WTC11 (cell line): ENCODE data around the gene OTOA. TPM values are rescaled to one million over a fixed set of nuclear protein-coding genes. Genes with fewer than 3 reads are reported as not detected.
"Not testable (repeated sequence)": the region's sequence is repeated elsewhere in the genome, so short reads cannot be mapped to it uniquely, and the experiment has no call there.

ENCODE experiments used
- ATAC-seq: fragments of 200-7000 bp; cut with Tn5 transposase; 2 replicates; pipeline ENCODE4 v1.10.0; 2021; ENCODE audit warnings: mild to moderate bottlenecking, moderate library complexity
- CTCF ChIA-PET: fragments of 300-600 bp; sonication (Branson Sonifier 250); formaldehyde crosslinking; loops from one replicate; lab custom pipeline; 2021; ENCODE audit warnings: antibody characterized with exemption; lab: Charles Lee
- POLR2A ChIA-PET: fragments of 350-600 bp; sonication (Branson Sonifier 250); formaldehyde crosslinking; loops from one replicate; lab custom pipeline; 2021; ENCODE audit warnings: antibody characterized with exemption; lab: Charles Lee
- DNase-seq: peaks from one replicate; pipeline ENCODE4 v3.0.0; 2021; ENCODE audit warnings: low spot score
- H3K27ac Mint-ChIP-seq: 2 replicates; pipeline ENCODE4 v1.8.0; 2021; ENCODE audit warnings: mixed read lengths
- H3K27me3 Mint-ChIP-seq: 2 replicates; pipeline ENCODE4 v1.8.0; 2021; ENCODE audit warnings: low read depth, mild to moderate bottlenecking, moderate library complexity, mixed read lengths
- H3K36me3 Mint-ChIP-seq: 2 replicates; pipeline ENCODE4 v1.8.0; 2021; ENCODE audit warnings: mixed read lengths
- H3K4me1 Mint-ChIP-seq: 2 replicates; pipeline ENCODE4 v1.8.0; 2022; ENCODE audit warnings: mixed read lengths
- H3K4me3 Mint-ChIP-seq: 2 replicates; pipeline ENCODE4 v1.8.0; 2021; ENCODE audit warnings: mild to moderate bottlenecking, moderate library complexity, mixed read lengths
- H3K9me3 Mint-ChIP-seq: 2 replicates; pipeline ENCODE4 v1.8.0; 2021; ENCODE audit warnings: mixed read lengths
- ATF1 ChIP-seq: sonication (generic); formaldehyde crosslinking; IDR thresholded peaks from 2 replicates; pipeline ENCODE4 v1.8.1; 2023; ENCODE audit warnings: mild to moderate bottlenecking, moderate library complexity, missing genetic modification reagents
- E2F4 ChIP-seq: sonication (generic); formaldehyde crosslinking; IDR thresholded peaks from 2 replicates; pipeline ENCODE4 v1.8.1; 2022; ENCODE audit warnings: low read depth, mild to moderate bottlenecking, moderate library complexity, missing genetic modification reagents, borderline replicate concordance
- ERG ChIP-seq: fragments of 250-450 bp; sonication (Bioruptor Pico); IDR thresholded peaks from 2 replicates; pipeline ENCODE4 v1.8.0; 2021; ENCODE audit warnings: mild to moderate bottlenecking
- FOXK1 ChIP-seq: sonication (generic); formaldehyde crosslinking; IDR thresholded peaks from 2 replicates; pipeline ENCODE4 v1.8.0; 2022; ENCODE audit warnings: mild to moderate bottlenecking, moderate library complexity, missing genetic modification reagents
- GRHL2 ChIP-seq: fragments of 250-450 bp; sonication (Bioruptor Pico); IDR thresholded peaks from 2 replicates; pipeline ENCODE4 v1.8.0; 2022; ENCODE audit warnings: mild to moderate bottlenecking, moderate library complexity; ENCODE audit not compliant: insufficient replicate concordance, severe bottlenecking
- GTF2I ChIP-seq: fragments of 250-450 bp; sonication (Bioruptor Pico); conservative IDR thresholded peaks from 2 replicates; pipeline ENCODE4 v1.4.0; 2021; ENCODE audit warnings: mild to moderate bottlenecking
- IRF2 ChIP-seq: sonication (generic); formaldehyde crosslinking; IDR thresholded peaks from 2 replicates; pipeline ENCODE4 v1.8.0; 2022; ENCODE audit warnings: low read depth, missing genetic modification reagents, borderline replicate concordance
- KAT7 ChIP-seq: sonication (generic); formaldehyde crosslinking; IDR thresholded peaks from 2 replicates; pipeline ENCODE4 v1.8.1; 2023; ENCODE audit warnings: missing genetic modification reagents, mild to moderate bottlenecking, borderline replicate concordance
- NFYB ChIP-seq: sonication (generic); formaldehyde crosslinking; conservative IDR thresholded peaks from 2 replicates; pipeline ENCODE4 v1.8.0; 2022; ENCODE audit warnings: low read depth, missing genetic modification reagents
- NR1H2 ChIP-seq: sonication (generic); formaldehyde crosslinking; IDR thresholded peaks from 2 replicates; pipeline ENCODE4 v1.9.0; 2021; ENCODE audit warnings: mild to moderate bottlenecking, moderate library complexity, missing genetic modification reagents
- NR2C2 ChIP-seq: sonication (generic); formaldehyde crosslinking; IDR thresholded peaks from 2 replicates; pipeline ENCODE4 v1.8.0; 2022; ENCODE audit warnings: mild to moderate bottlenecking, missing genetic modification reagents
- PRRX2 ChIP-seq: fragments of 250-450 bp; sonication (Bioruptor Pico); IDR thresholded peaks from 2 replicates; pipeline ENCODE4 v1.8.0; 2021; ENCODE audit warnings: mild to moderate bottlenecking
- RELA ChIP-seq: sonication (generic); formaldehyde crosslinking; IDR thresholded peaks from 2 replicates; pipeline ENCODE4 v1.8.1; 2022; ENCODE audit warnings: missing genetic modification reagents, mild to moderate bottlenecking, borderline replicate concordance
- SMAD3 ChIP-seq: sonication (generic); formaldehyde crosslinking; IDR thresholded peaks from 2 replicates; pipeline ENCODE4 v1.8.0; 2022; ENCODE audit warnings: missing genetic modification reagents, mild to moderate bottlenecking, borderline replicate concordance
- SOX15 ChIP-seq: fragments of 250-450 bp; sonication (Bioruptor Pico); IDR thresholded peaks from 2 replicates; pipeline ENCODE4 v1.9.0; 2021; ENCODE audit warnings: mild to moderate bottlenecking
- ZNF121 ChIP-seq: sonication (generic); formaldehyde crosslinking; IDR thresholded peaks from 2 replicates; pipeline ENCODE4 v1.8.0; 2023; ENCODE audit warnings: missing genetic modification reagents
- ZNF138 ChIP-seq: sonication (generic); formaldehyde crosslinking; conservative IDR thresholded peaks from 2 replicates; pipeline ENCODE4 v1.8.1; 2022; ENCODE audit warnings: mild to moderate bottlenecking, moderate library complexity, missing genetic modification reagents
- total RNA-seq: library from RNA; stranded (reverse); gene quantifications from 3 replicates; pipeline ENCODE4 v1.2.3, GENCODE V29; 2021
- TF ChIP-seq, protein P1 (sequence below): sonication (generic); formaldehyde crosslinking; IDR thresholded peaks from 2 replicates; pipeline ENCODE4 v1.8.1; 2023; ENCODE audit warnings: mild to moderate bottlenecking, moderate library complexity, missing genetic modification reagents
- TF ChIP-seq, protein P2 (sequence below): sonication (generic); formaldehyde crosslinking; IDR thresholded peaks from 2 replicates; pipeline ENCODE4 v1.8.0; 2022; ENCODE audit warnings: mild to moderate bottlenecking, missing genetic modification reagents

Gene OTOA
- total RNA-seq, 1 experiment from 2014 or later, result 0.11 TPM

DNA sequence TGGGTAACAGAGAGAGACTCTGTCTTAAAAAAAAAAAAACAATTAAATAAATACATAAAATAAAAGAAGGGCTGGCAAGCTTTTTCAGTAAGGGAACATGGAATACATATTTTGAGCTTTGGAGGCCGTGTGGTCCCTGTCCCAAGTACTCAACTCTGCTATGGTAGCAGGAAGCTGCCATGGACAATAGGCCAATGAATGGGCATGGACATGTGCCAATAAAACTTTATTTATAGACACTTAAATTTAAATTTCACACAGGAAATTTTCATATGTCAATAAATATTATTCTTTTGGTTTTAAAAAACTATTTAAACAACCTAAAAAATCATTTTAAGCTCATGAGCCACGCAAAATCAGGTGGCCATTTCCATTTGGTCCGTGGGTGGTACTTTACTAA lies 3.8 kb downstream of the OTOA start (continued):
- TF ChIP-seq, protein P1, sequence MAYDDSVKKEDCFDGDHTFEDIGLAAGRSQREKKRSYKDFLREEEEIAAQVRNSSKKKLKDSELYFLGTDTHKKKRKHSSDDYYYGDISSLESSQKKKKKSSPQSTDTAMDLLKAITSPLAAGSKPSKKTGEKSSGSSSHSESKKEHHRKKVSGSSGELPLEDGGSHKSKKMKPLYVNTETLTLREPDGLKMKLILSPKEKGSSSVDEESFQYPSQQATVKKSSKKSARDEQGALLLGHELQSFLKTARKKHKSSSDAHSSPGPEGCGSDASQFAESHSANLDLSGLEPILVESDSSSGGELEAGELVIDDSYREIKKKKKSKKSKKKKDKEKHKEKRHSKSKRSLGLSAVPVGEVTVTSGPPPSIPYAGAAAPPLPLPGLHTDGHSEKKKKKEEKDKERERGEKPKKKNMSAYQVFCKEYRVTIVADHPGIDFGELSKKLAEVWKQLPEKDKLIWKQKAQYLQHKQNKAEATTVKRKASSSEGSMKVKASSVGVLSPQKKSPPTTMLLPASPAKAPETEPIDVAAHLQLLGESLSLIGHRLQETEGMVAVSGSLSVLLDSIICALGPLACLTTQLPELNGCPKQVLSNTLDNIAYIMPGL (CRISPR knock-in tag), result no peak
- TF ChIP-seq SOX15 (CRISPR knock-in tag) (no peak), E2F4 (CRISPR knock-in tag) (no peak), ATF1 (CRISPR knock-in tag) (no peak), FOXK1 (CRISPR knock-in tag) (no peak)

GRCh38 chr16:21673469-21673868 lies 9.7 kb downstream of the OTOA start:
- Mint-ChIP-seq H3K4me1 (no peaks in the 10 kb centered on the region), H3K9me3 (peaks cover 6% of the 10 kb centered on the region), H3K27me3 (no peaks in the 10 kb centered on the region), H3K36me3 (no peaks in the 10 kb centered on the region), H3K27ac (no peak overlapping the region), H3K4me3 (no peak overlapping the region)
- TF ChIP-seq GTF2I (0 out of 2 replicates have a peak, but pooled peaks have one; percentile 22), GRHL2 (CRISPR knock-in tag) (no peak)
- no peak for ATAC-seq
- ChIA-PET CTCF (interaction anchor here (0.8 to 1.5 kb wide), 3 partner anchors 9 to 16 kb away, joined by 3 to 6 read pairs (median 4); no protein-coding TSS in a partner anchor), POLR2A (no interaction called here)
- DNase-seq, result no peak

DNA sequence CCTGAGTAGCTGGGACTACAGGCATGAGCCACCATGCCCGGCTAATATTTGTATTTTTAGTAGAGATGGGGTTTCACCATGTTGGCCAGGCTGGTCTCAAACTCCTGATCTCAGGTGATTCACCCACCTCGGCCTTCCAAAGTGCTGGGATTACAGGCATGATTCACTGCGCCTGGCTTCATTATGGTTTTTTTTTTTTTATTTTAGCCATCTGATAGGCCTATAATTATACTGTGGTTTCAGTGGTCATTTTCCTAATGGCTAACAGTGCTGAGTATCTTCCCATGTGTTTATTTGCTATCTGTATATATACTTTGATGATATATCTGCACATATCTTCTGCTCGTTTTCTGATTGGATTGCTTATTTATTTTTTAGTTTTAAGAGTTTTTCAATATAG lies 10.7 kb downstream of the OTOA start:
- POLR2A ChIA-PET, ATAC-seq, H3K4me1 Mint-ChIP-seq, H3K9me3 Mint-ChIP-seq, H3K27ac Mint-ChIP-seq, DNase-seq, H3K27me3 Mint-ChIP-seq, H3K4me3 Mint-ChIP-seq, H3K36me3 Mint-ChIP-seq: not testable (repeated sequence)
- CTCF ChIA-PET, result interaction anchor here (1.3 kb wide), 1 partner anchor 10 kb away, joined by 11 read pairs; no protein-coding TSS in a partner anchor

- H3K4me3 Mint-ChIP-seq, H3K4me1 Mint-ChIP-seq, POLR2A ChIA-PET, H3K36me3 Mint-ChIP-seq, H3K9me3 Mint-ChIP-seq, H3K27me3 Mint-ChIP-seq, H3K27ac Mint-ChIP-seq, ATAC-seq, DNase-seq: not testable (repeated sequence)
- CTCF ChIA-PET, result interaction anchor here (1.3 kb wide), 1 partner anchor 24 kb away, joined by 5 read pairs; no protein-coding TSS in a partner anchor
These were observed 16.9 kb downstream of the OTOA start for GRCh38 chr16:21680714-21681113.

DNA sequence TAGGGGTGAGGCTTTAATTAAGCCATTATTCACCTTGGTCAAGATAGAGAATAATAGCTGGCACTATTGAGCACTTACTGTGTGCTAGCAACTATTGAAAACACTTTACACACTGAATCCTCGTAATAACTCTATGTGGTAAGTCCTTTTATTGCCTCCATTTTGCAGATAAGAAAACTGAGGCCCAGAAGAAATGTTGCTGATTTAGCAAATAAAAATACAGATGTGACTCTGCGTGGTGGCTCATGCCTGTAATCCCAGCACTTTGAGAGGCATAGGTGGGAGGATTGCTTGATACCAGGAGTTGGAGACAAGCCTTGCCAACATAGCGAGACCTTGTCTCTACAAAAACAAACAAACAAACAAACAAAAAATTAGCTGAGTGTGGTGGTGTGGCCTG lies 19.4 kb downstream of the OTOA start:
- Mint-ChIP-seq H3K4me3 (no peak overlapping the region), H3K9me3 (peaks cover 3% of the 10 kb centered on the region; the same call in 1 of the 2 replicates), H3K36me3 (no peaks in the 10 kb centered on the region), H3K27ac (no peak overlapping the region), H3K27me3 (peaks cover 4% of the 10 kb centered on the region; the same call in 1 of the 2 replicates), H3K4me1 (no peaks in the 10 kb centered on the region)
- ChIA-PET CTCF (interaction anchor here (0.6 to 1.7 kb wide), 6 partner anchors 21 to 1769 kb away, joined by 3 to 5 read pairs (median 3); no protein-coding TSS in a partner anchor), POLR2A (no interaction called here)
- DNase-seq, result no peak
- no peak for ATAC-seq
- no peak for TF ChIP-seq NR1H2 (CRISPR knock-in tag)
- no peak for TF ChIP-seq NFYB (CRISPR knock-in tag)
- TF ChIP-seq RELA (CRISPR knock-in tag), result no peak
- TF ChIP-seq ZNF138 (CRISPR knock-in tag), result no peak
- no peak for TF ChIP-seq IRF2 (CRISPR knock-in tag)
- no peak for TF ChIP-seq SOX15 (CRISPR knock-in tag)
- TF ChIP-seq ERG (CRISPR knock-in tag), result no peak
- TF ChIP-seq, protein P2, sequence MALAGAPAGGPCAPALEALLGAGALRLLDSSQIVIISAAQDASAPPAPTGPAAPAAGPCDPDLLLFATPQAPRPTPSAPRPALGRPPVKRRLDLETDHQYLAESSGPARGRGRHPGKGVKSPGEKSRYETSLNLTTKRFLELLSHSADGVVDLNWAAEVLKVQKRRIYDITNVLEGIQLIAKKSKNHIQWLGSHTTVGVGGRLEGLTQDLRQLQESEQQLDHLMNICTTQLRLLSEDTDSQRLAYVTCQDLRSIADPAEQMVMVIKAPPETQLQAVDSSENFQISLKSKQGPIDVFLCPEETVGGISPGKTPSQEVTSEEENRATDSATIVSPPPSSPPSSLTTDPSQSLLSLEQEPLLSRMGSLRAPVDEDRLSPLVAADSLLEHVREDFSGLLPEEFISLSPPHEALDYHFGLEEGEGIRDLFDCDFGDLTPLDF (CRISPR knock-in tag), result no peak
- no peak for TF ChIP-seq ZNF121
- TF ChIP-seq NR2C2 (CRISPR knock-in tag), result no peak
- TF ChIP-seq PRRX2 (CRISPR knock-in tag), result no peak
- TF ChIP-seq KAT7 (CRISPR knock-in tag), result no peak
- TF ChIP-seq SMAD3 (CRISPR knock-in tag), result no peak
- TF ChIP-seq FOXK1 (CRISPR knock-in tag), result no peak
